H1 (cell line): ENCODE results near the gene BEX3. TPM values are rescaled to one million over a fixed set of nuclear protein-coding genes. Genes with fewer than 3 reads are reported as not detected.

ENCODE experiments used
- FOSL1 ChIP-seq: IDR thresholded peaks from 2 replicates; pipeline ENCODE4 v1.6.1; 2011; ENCODE audit warnings: mild to moderate bottlenecking, low read depth, low read length, moderate library complexity; ENCODE audit not compliant: insufficient read depth
- KDM4A ChIP-seq: IDR thresholded peaks from one replicate; pipeline ENCODE4 v1.7.1; 2012; ENCODE audit warnings: low read depth, mild to moderate bottlenecking, moderate library complexity, low read length, inconsistent platforms; ENCODE audit not compliant: severe bottlenecking
- NRF1 ChIP-seq: IDR thresholded peaks from 2 replicates; pipeline ENCODE4 v1.6.1; 2011; ENCODE audit warnings: mild to moderate bottlenecking, low read depth, low read length, improper control_type of control experiment
- RFX5 ChIP-seq: IDR thresholded peaks from 2 replicates; pipeline ENCODE4 v1.6.1; 2011; ENCODE audit warnings: low read depth, low read length, improper control_type of control experiment, borderline replicate concordance
- SIX5 ChIP-seq: IDR thresholded peaks from 2 replicates; pipeline ENCODE4 v1.6.1; 2011; ENCODE audit warnings: mild to moderate bottlenecking, low read depth, low read length
- SP1 ChIP-seq: IDR thresholded peaks from 2 replicates; pipeline ENCODE4 v1.6.1; 2011; ENCODE audit warnings: low read depth, low read length
- YY1 ChIP-seq: IDR thresholded peaks from 2 replicates; pipeline ENCODE4 v1.6.1; 2011; ENCODE audit warnings: low read depth, mild to moderate bottlenecking, low read length
- polyA plus RNA-seq, 7 experiments: library from polyadenylated mRNA; depleted of rRNA in 3 of 7; stranded (reverse) in 5 of 7; unstranded in 2 of 7; fragments of >200 nt in 5 of 7; fragments of 200-250 nt in 2 of 7; gene quantifications; 1 replicate in 5 of 7; 2 replicates in 1 of 7; 4 replicates in 1 of 7; pipeline versions ENCODE4 v1.2.1 to v1.2.3, GENCODE V29; 2011 to 2013; ENCODE audit warnings: missing spikeins in 2 of 7, mixed read lengths in 2 of 7
- total RNA-seq: library from RNA; stranded (reverse); fragmentation: NEBNext Ultra II Directional; extraction: Animal tissue kit (Norgen Biotek cat#: 25700); gene quantifications from 2 replicates; pipeline ENCODE4 v1.2.1, GENCODE V29; 2021
- TF ChIP-seq, protein P1 (sequence below): fragments of 300-600 bp; sonication (generic); IDR thresholded peaks from 2 replicates; pipeline ENCODE4 v1.7.1; 2012; ENCODE audit warnings: low read length, moderate library complexity, mild to moderate bottlenecking, inconsistent platforms; ENCODE audit not compliant: insufficient replicate concordance
- TF ChIP-seq, protein P2 (sequence below): IDR thresholded peaks from 2 replicates; pipeline ENCODE4 v1.6.1; 2012; ENCODE audit warnings: low read length, inconsistent platforms

Gene BEX3
- total and polyA plus RNA-seq, 2 of the 8 experiments (the other 6 are each of a cell fraction or from before 2014, with no cell fraction given) = 330 to 366 TPM

DNA sequence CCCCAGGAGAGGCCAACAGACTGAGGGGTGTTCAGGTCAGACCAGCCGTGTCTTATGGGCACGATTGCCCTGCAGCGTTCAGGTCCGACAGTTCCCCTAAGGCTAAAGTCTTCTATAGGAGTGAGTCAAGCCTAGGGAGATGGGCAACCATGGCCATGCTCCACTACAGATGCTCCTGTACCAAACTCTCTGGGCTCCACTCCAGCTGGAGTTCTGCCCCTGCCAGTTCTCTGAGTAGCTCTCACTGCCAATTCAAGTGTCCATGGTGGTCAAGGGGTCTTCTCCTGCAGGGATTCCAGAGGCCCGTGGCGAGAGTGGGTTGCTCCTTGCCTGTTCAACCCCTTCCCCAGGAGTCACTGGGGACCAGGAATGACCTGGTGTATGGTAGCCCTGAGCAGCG is 38.2 kb downstream of the BEX3 start (continued):
- TF ChIP-seq, protein P1, sequence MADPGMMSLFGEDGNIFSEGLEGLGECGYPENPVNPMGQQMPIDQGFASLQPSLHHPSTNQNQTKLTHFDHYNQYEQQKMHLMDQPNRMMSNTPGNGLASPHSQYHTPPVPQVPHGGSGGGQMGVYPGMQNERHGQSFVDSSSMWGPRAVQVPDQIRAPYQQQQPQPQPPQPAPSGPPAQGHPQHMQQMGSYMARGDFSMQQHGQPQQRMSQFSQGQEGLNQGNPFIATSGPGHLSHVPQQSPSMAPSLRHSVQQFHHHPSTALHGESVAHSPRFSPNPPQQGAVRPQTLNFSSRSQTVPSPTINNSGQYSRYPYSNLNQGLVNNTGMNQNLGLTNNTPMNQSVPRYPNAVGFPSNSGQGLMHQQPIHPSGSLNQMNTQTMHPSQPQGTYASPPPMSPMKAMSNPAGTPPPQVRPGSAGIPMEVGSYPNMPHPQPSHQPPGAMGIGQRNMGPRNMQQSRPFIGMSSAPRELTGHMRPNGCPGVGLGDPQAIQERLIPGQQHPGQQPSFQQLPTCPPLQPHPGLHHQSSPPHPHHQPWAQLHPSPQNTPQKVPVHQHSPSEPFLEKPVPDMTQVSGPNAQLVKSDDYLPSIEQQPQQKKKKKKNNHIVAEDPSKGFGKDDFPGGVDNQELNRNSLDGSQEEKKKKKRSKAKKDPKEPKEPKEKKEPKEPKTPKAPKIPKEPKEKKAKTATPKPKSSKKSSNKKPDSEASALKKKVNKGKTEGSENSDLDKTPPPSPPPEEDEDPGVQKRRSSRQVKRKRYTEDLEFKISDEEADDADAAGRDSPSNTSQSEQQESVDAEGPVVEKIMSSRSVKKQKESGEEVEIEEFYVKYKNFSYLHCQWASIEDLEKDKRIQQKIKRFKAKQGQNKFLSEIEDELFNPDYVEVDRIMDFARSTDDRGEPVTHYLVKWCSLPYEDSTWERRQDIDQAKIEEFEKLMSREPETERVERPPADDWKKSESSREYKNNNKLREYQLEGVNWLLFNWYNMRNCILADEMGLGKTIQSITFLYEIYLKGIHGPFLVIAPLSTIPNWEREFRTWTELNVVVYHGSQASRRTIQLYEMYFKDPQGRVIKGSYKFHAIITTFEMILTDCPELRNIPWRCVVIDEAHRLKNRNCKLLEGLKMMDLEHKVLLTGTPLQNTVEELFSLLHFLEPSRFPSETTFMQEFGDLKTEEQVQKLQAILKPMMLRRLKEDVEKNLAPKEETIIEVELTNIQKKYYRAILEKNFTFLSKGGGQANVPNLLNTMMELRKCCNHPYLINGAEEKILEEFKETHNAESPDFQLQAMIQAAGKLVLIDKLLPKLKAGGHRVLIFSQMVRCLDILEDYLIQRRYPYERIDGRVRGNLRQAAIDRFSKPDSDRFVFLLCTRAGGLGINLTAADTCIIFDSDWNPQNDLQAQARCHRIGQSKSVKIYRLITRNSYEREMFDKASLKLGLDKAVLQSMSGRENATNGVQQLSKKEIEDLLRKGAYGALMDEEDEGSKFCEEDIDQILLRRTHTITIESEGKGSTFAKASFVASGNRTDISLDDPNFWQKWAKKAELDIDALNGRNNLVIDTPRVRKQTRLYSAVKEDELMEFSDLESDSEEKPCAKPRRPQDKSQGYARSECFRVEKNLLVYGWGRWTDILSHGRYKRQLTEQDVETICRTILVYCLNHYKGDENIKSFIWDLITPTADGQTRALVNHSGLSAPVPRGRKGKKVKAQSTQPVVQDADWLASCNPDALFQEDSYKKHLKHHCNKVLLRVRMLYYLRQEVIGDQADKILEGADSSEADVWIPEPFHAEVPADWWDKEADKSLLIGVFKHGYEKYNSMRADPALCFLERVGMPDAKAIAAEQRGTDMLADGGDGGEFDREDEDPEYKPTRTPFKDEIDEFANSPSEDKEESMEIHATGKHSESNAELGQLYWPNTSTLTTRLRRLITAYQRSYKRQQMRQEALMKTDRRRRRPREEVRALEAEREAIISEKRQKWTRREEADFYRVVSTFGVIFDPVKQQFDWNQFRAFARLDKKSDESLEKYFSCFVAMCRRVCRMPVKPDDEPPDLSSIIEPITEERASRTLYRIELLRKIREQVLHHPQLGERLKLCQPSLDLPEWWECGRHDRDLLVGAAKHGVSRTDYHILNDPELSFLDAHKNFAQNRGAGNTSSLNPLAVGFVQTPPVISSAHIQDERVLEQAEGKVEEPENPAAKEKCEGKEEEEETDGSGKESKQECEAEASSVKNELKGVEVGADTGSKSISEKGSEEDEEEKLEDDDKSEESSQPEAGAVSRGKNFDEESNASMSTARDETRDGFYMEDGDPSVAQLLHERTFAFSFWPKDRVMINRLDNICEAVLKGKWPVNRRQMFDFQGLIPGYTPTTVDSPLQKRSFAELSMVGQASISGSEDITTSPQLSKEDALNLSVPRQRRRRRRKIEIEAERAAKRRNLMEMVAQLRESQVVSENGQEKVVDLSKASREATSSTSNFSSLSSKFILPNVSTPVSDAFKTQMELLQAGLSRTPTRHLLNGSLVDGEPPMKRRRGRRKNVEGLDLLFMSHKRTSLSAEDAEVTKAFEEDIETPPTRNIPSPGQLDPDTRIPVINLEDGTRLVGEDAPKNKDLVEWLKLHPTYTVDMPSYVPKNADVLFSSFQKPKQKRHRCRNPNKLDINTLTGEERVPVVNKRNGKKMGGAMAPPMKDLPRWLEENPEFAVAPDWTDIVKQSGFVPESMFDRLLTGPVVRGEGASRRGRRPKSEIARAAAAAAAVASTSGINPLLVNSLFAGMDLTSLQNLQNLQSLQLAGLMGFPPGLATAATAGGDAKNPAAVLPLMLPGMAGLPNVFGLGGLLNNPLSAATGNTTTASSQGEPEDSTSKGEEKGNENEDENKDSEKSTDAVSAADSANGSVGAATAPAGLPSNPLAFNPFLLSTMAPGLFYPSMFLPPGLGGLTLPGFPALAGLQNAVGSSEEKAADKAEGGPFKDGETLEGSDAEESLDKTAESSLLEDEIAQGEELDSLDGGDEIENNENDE = no peak
- TF ChIP-seq KDM4A = no peak
- TF ChIP-seq FOSL1 = no peak
- TF ChIP-seq NRF1 = no peak
- TF ChIP-seq RFX5 = no peak
- TF ChIP-seq, protein P2, sequence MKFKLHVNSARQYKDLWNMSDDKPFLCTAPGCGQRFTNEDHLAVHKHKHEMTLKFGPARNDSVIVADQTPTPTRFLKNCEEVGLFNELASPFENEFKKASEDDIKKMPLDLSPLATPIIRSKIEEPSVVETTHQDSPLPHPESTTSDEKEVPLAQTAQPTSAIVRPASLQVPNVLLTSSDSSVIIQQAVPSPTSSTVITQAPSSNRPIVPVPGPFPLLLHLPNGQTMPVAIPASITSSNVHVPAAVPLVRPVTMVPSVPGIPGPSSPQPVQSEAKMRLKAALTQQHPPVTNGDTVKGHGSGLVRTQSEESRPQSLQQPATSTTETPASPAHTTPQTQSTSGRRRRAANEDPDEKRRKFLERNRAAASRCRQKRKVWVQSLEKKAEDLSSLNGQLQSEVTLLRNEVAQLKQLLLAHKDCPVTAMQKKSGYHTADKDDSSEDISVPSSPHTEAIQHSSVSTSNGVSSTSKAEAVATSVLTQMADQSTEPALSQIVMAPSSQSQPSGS = no peak
- TF ChIP-seq SIX5 = no peak
- no peak for TF ChIP-seq SP1
- TF ChIP-seq YY1 = no peak
